GM13976 (cell line): ENCODE data around the gene PDXK.
"Not testable (repeated sequence)": the region's sequence is repeated elsewhere in the genome, so short reads cannot be mapped to it uniquely, and the experiment has no call there.

Experiments
- DNase-seq: peaks from one replicate; pipeline ENCODE4 v3.0.0; 2012; ENCODE audit warnings: low spot score
- CTCF ChIP-seq: IDR thresholded peaks from 2 replicates; pipeline ENCODE4 v1.5.1; 2012; ENCODE audit warnings: borderline replicate concordance, mild to moderate bottlenecking; ENCODE audit not compliant: insufficient read depth; ENCODE audit errors: extremely low read depth, missing control alignments, control extremely low read depth
- in situ Hi-C: fragments of 300-500 bp; cut with MboI; formaldehyde crosslinking; loops from one replicate; pipeline ENCODE4 v1.12.0; 2022; ENCODE audit warnings: low sequenced_read_pairs, mixed read lengths, inconsistent platforms; ENCODE audit not compliant: unreplicated experiment

The PDXK gene

GRCh38 chr21:43696214-43696613 lies 22.7 kb upstream of the PDXK start:
- in situ Hi-C loops, result no loop called here
- no peak for DNase-seq
- no peak for TF ChIP-seq CTCF

- in situ Hi-C loops, result no loop called here
- no peak for DNase-seq
- TF ChIP-seq CTCF, result no peak
These were observed 20.9 kb upstream of the PDXK start for GRCh38 chr21:43697758-43698643.

GRCh38 chr21:43699492-43699777 lies 19.5 kb upstream of the PDXK start:
- in situ Hi-C loops, DNase-seq: not testable (repeated sequence)

- DNase-seq, result no peak
- in situ Hi-C loops, result no loop called here
- no peak for TF ChIP-seq CTCF
These were observed 18.9 kb upstream of the PDXK start for GRCh38 chr21:43699933-43700599.

- no peak for DNase-seq
- TF ChIP-seq CTCF, result no peak
- in situ Hi-C loops, result no loop called here
These were observed 16.8 kb upstream of the PDXK start for GRCh38 chr21:43701936-43702784.

- in situ Hi-C loops, result no loop called here
- no peak for DNase-seq
- TF ChIP-seq CTCF, result no peak
These were observed 16.2 kb upstream of the PDXK start for GRCh38 chr21:43702785-43703034.

GRCh38 chr21:43703035-43703880 lies 15.7 kb upstream of the PDXK start:
- TF ChIP-seq CTCF, result no peak
- in situ Hi-C loops, result no loop called here
- DNase-seq, result no peak
